ENCODE data around the gene FRMD4A. TPM values are rescaled to one million over a fixed set of nuclear protein-coding genes. Genes with fewer than 3 reads are reported as not detected.

FRMD4A gene
- total and polyA plus RNA-seq, 3 donors from 2014 or later = 15.0 to 20.8 (median 18.7) TPM

DNA sequence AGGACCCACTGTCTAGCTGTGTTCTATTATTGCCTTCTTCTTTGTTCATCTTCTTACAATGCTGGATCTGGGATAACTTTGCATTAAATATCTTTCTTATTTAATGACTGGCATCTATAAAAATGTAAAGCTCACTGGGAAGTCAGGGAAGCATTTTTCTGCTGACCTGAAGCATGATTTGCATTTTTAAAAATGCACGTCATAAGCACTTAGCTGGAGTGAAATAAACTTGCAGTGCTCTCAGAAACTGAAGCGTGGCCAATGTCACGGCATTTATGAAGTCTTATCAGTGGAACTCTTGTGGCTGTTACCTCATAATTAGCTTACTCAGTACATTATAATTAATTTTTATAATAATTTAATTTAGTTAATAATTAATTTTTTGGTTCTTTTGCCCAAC is 59.1 kb downstream of the FRMD4A start:
- Histone ChIP-seq H3K4me3 (no peak overlapping the region), H3K9me3 (no peaks in the 10 kb centered on the region), H3K27ac (no peak overlapping the region), H3K27me3 (no peaks in the 10 kb centered on the region), H3K36me3 (ENCODE audit: low read depth, missing control alignments) (no peaks in the 10 kb centered on the region), H3K4me1 (no peaks in the 10 kb centered on the region)
- intact Hi-C loops (cut with DNase I; ENCODE audit: low total_unique reads) = no loop called here
- WGBS, 2 donors = 96 to 98% methylated on average over 3 of the region's 3 CpGs
- DNase-seq = no peak
- TF ChIP-seq POLR2A (IDR thresholded peaks at IDR 0.05) = no peak
- TF ChIP-seq, protein P1, sequence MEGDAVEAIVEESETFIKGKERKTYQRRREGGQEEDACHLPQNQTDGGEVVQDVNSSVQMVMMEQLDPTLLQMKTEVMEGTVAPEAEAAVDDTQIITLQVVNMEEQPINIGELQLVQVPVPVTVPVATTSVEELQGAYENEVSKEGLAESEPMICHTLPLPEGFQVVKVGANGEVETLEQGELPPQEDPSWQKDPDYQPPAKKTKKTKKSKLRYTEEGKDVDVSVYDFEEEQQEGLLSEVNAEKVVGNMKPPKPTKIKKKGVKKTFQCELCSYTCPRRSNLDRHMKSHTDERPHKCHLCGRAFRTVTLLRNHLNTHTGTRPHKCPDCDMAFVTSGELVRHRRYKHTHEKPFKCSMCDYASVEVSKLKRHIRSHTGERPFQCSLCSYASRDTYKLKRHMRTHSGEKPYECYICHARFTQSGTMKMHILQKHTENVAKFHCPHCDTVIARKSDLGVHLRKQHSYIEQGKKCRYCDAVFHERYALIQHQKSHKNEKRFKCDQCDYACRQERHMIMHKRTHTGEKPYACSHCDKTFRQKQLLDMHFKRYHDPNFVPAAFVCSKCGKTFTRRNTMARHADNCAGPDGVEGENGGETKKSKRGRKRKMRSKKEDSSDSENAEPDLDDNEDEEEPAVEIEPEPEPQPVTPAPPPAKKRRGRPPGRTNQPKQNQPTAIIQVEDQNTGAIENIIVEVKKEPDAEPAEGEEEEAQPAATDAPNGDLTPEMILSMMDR (IDR thresholded peaks at IDR 0.05) = no peak

DNA sequence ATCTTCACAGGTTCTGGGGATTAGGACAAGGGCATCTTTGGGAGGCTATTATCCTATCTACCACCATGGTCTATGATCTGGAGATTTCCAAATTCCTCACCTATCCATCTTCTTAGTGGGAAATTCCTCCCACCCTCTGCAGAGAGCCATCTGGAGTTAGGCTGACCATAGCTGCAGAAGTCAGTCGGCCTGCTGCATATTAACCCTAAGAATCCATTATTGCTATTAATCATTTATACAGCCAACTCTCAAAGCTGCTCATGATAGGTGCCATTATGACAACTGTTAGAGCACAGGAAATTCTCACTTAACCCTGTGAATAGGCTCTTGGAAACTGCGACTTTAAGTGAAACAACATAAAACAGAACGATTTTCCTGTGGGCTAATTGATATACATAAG is 60.4 kb downstream of the FRMD4A start:
- TF ChIP-seq, protein P1 (IDR thresholded peaks at IDR 0.05) = no peak
- TF ChIP-seq POLR2A (IDR thresholded peaks at IDR 0.05) = no peak
- no peak overlapping the region for H3K27ac ChIP-seq
- no peak overlapping the region for H3K4me3 ChIP-seq
- WGBS, 2 donors = 85 to 92% methylated on average over 3 of the region's 3 CpGs
- no peaks in the 10 kb centered on the region for H3K4me1 ChIP-seq
- H3K27me3 ChIP-seq = no peaks in the 10 kb centered on the region
- intact Hi-C loops (cut with DNase I; ENCODE audit: low total_unique reads) = no loop called here
- no peaks in the 10 kb centered on the region for H3K9me3 ChIP-seq
- DNase-seq = no peak
- no peaks in the 10 kb centered on the region for H3K36me3 ChIP-seq (ENCODE audit: low read depth, missing control alignments)

DNA sequence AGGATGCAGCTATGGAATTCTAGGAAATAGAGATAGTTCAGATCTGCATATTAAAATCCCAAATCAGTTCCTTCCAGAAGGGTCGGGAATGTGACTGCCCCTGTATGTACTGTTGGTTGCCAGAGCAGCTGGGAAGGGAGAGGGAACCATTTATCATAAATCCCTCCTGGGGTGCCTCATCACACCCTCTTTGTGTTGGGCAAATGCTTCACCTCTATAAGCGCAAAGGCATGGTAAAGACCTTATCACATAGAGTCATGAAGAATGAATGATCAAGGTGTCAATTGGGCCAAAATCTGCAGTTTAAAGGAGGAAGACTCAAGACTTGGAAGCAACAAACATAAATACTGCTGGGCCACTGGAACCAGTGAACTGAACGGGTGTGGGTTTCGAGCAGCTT is 65.0 kb downstream of the FRMD4A start:
- Histone ChIP-seq H3K4me1 (no peaks in the 10 kb centered on the region), H3K36me3 (ENCODE audit: low read depth, missing control alignments) (no peaks in the 10 kb centered on the region), H3K27ac (no peak overlapping the region), H3K4me3 (no peak overlapping the region), H3K27me3 (no peaks in the 10 kb centered on the region), H3K9me3 (no peaks in the 10 kb centered on the region)
- no peak for DNase-seq
- 88 to 95% methylated on average over 4 of the region's 4 CpGs for WGBS, 2 donors
- intact Hi-C loops (cut with DNase I; ENCODE audit: low total_unique reads) = no loop called here
- TF ChIP-seq, protein P1 (IDR thresholded peaks at IDR 0.05) = no peak
- no peak for TF ChIP-seq POLR2A (IDR thresholded peaks at IDR 0.05)

DNA sequence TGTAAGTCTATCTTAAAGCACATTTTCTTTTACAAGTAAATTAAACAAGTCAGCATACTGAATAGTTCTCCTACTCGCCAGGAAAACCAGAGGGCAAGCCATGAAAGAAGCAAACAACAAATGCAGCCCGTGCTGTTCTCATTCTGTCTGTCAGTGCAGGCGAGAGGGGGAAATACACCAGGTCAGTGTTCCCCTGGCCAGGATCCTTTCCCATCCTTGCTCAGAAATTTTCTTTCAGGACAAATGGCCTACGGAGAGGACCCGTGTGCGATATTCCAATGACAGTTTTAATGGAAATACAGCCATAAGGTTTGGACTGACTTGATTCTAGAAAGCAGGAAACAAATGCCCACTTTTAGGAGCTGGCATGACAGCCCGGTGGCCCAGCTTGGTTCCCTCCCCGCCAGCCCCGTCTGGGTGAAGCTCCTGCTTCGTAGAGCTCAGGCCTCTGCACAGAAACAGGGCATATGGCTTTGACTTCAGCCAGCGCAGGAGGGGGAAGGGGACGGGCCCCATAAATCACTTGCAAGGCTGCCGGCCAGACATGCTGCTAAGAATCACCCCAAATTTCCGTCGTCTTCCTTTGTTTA is 67.8 kb downstream of the FRMD4A start:
- Histone ChIP-seq H3K36me3 (ENCODE audit: low read depth, missing control alignments) (no peaks in the 10 kb centered on the region), H3K27me3 (no peaks in the 10 kb centered on the region), H3K4me1 (no peaks in the 10 kb centered on the region), H3K4me3 (no peak overlapping the region), H3K9me3 (no peaks in the 10 kb centered on the region), H3K27ac (no peak overlapping the region)
- 72 to 79% methylated on average over 15 of the region's 15 CpGs for WGBS, 2 donors
- TF ChIP-seq, protein P1 (IDR thresholded peaks at IDR 0.05) = no peak
- TF ChIP-seq POLR2A (IDR thresholded peaks at IDR 0.05) = no peak
- intact Hi-C loops (cut with DNase I; ENCODE audit: low total_unique reads) = no loop called here
- no peak for DNase-seq

DNA sequence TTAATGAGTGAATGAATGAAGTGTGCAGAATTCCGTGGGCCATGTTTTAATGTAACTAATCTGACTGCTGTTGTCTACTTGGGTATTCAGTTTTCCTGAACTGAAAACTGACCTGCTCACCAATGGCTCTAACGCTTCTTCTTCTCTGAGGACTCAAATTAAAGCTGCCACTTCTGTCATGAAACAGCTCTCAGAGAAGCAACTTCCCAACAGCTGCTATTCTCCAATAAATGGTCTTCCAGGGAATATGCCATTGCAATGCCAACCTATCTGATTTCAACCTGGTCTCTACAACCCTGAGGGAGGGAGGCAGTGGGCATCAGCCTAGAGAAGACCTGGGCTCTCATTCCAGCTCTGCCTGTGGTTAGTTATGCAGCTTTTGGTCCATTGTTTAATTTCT is 69.4 kb downstream of the FRMD4A start:
- Histone ChIP-seq H3K27me3 (no peaks in the 10 kb centered on the region), H3K36me3 (ENCODE audit: low read depth, missing control alignments) (no peaks in the 10 kb centered on the region), H3K9me3 (no peaks in the 10 kb centered on the region), H3K27ac (no peak overlapping the region), H3K4me1 (no peaks in the 10 kb centered on the region), H3K4me3 (no peak overlapping the region)
- no peak for DNase-seq
- intact Hi-C loops (cut with DNase I; ENCODE audit: low total_unique reads) = no loop called here
- no peak for TF ChIP-seq POLR2A (IDR thresholded peaks at IDR 0.05)
- TF ChIP-seq, protein P1 (IDR thresholded peaks at IDR 0.05) = no peak
- WGBS, 2 donors = 72 to 83% methylated on average over 2 of the region's 2 CpGs

Data from testis (tissue), 3 donors.